Parathyroid adenoma (tissue), 2 donors: ENCODE results near the gene TRIM24.

Experiments
- H2AFZ ChIP-seq: fragments of 300-600 bp; sonication (generic); one replicate; pipeline ENCODE4 v1.7.0; 2017; ENCODE audit warnings: antibody characterized with exemption, mild to moderate bottlenecking
- H3K27ac ChIP-seq: fragments of 300-600 bp; sonication (generic); one replicate; pipeline ENCODE4 v1.7.0; 2017
- H3K27me3 ChIP-seq: fragments of 300-600 bp; sonication (generic); one replicate; pipeline ENCODE4 v1.7.0; 2017; ENCODE audit warnings: low read length; ENCODE audit not compliant: control insufficient read depth, insufficient read depth
- H3K36me3 ChIP-seq: fragments of 300-600 bp; sonication (generic); one replicate; pipeline ENCODE4 v1.7.0; 2017; ENCODE audit warnings: low read length; ENCODE audit not compliant: control insufficient read depth, insufficient read depth
- H3K4me1 ChIP-seq: fragments of 300-600 bp; sonication (generic); one replicate; pipeline ENCODE4 v1.7.0; 2017; ENCODE audit warnings: control low read depth
- H3K4me2 ChIP-seq: fragments of 300-600 bp; sonication (generic); one replicate; pipeline ENCODE4 v1.7.0; 2017; ENCODE audit warnings: low read length
- H3K4me3 ChIP-seq: fragments of 300-600 bp; sonication (generic); one replicate; pipeline ENCODE4 v1.7.0; 2017; ENCODE audit warnings: low read depth, low read length
- H3K79me2 ChIP-seq: fragments of 300-600 bp; sonication (generic); one replicate; pipeline ENCODE4 v1.7.0; 2017; ENCODE audit warnings: control low read depth
- H3K9ac ChIP-seq: fragments of 300-600 bp; sonication (generic); one replicate; pipeline ENCODE4 v1.7.0; 2017; ENCODE audit warnings: mild to moderate bottlenecking
- H3K9me3 ChIP-seq: fragments of 300-600 bp; sonication (generic); one replicate; pipeline ENCODE4 v1.7.0; 2017; ENCODE audit warnings: low read length; ENCODE audit not compliant: control insufficient read depth
- TF ChIP-seq, protein P1 (sequence below): fragments of 300-600 bp; sonication (generic); IDR thresholded peaks from one replicate; pipeline ENCODE4 v1.7.0; 2017; ENCODE audit warnings: antibody characterized with exemption, mild to moderate bottlenecking
- donor health status: primary hyperparathyroidism.

Gene TRIM24

DNA sequence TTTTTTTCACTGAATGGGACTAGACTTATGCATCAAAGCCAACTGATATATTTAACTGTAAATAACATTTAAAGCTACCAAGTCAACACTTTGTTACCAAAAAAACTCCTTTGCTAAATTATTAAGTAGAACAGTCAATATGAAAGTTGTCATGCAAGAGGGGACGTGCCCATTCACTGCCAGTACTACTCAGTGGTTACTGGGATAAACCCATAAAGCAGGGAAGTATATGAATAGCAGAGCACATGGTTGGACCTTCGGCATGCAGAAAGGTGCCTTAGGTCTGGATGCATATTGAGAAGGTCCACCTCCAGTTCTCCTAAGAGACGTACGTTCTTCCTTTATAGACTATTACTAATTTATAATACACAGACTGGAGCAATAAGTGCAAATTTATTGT lies 121.0 kb downstream of the TRIM24 start:
- TF ChIP-seq, protein P1, sequence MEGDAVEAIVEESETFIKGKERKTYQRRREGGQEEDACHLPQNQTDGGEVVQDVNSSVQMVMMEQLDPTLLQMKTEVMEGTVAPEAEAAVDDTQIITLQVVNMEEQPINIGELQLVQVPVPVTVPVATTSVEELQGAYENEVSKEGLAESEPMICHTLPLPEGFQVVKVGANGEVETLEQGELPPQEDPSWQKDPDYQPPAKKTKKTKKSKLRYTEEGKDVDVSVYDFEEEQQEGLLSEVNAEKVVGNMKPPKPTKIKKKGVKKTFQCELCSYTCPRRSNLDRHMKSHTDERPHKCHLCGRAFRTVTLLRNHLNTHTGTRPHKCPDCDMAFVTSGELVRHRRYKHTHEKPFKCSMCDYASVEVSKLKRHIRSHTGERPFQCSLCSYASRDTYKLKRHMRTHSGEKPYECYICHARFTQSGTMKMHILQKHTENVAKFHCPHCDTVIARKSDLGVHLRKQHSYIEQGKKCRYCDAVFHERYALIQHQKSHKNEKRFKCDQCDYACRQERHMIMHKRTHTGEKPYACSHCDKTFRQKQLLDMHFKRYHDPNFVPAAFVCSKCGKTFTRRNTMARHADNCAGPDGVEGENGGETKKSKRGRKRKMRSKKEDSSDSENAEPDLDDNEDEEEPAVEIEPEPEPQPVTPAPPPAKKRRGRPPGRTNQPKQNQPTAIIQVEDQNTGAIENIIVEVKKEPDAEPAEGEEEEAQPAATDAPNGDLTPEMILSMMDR = no peak
- Histone ChIP-seq H3K79me2 (no peaks in the 10 kb centered on the region), H3K27me3 (no peaks in the 10 kb centered on the region), H3K9me3 (no peaks in the 10 kb centered on the region), H3K4me1 (peaks cover 1% of the 10 kb centered on the region), H2AFZ (no peak overlapping the region), H3K4me2 (no peak overlapping the region), H3K36me3 (no peaks in the 10 kb centered on the region), H3K9ac (no peak overlapping the region), H3K27ac (no peak overlapping the region), H3K4me3 (no peak overlapping the region)

DNA sequence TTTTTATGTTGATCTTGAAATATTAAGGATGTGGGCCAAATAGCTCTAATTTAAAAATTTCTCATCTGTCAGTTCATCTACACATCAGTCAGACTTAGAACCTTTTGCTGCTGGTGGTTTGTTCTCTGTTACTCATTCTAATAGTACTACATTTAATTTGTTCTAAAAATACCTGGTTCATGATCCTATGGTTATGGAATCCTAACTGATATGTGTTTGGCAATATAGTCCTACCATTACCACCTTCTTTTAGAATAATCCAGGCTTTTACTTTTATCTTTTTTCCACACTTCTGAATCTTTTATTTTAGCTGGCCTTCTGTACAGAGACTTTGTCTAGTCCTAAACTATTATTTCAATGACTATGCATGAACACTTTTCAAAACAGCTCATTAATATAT lies 124.2 kb downstream of the TRIM24 start:
- no peak overlapping the region for H3K27ac ChIP-seq
- H3K36me3 ChIP-seq = no peaks in the 10 kb centered on the region
- peaks cover 4% of the 10 kb centered on the region for H3K4me1 ChIP-seq
- H3K9me3 ChIP-seq = no peaks in the 10 kb centered on the region
- H3K4me3 ChIP-seq = no peak overlapping the region
- H3K9ac ChIP-seq = no peak overlapping the region
- H3K79me2 ChIP-seq = no peaks in the 10 kb centered on the region
- no peak overlapping the region for H3K4me2 ChIP-seq
- H2AFZ ChIP-seq = no peak overlapping the region
- H3K27me3 ChIP-seq = no peaks in the 10 kb centered on the region
- TF ChIP-seq, protein P1 = no peak

DNA sequence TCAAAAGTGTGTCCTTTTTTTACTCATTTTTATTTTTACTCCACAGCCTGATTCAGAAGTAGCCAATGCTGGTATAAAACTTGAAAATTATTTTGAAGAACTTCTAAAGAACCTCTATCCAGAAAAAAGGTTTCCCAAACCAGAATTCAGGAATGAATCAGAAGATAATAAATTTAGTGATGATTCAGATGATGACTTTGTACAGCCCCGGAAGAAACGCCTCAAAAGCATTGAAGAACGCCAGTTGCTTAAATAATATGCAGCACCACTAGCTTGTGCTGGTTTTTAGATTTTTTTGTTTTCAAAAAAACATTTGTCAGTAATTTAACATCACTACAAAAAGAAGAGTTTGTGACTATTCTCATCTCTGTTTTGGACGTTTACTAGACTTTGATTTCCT lies 124.6 kb downstream of the TRIM24 start:
- Histone ChIP-seq H3K27me3 (no peaks in the 10 kb centered on the region), H3K4me2 (no peak overlapping the region), H2AFZ (no peak overlapping the region), H3K79me2 (no peaks in the 10 kb centered on the region), H3K9ac (no peak overlapping the region), H3K4me1 (peaks cover 4% of the 10 kb centered on the region), H3K27ac (no peak overlapping the region), H3K4me3 (no peak overlapping the region), H3K36me3 (no peaks in the 10 kb centered on the region), H3K9me3 (no peaks in the 10 kb centered on the region)
- TF ChIP-seq, protein P1 = no peak

DNA sequence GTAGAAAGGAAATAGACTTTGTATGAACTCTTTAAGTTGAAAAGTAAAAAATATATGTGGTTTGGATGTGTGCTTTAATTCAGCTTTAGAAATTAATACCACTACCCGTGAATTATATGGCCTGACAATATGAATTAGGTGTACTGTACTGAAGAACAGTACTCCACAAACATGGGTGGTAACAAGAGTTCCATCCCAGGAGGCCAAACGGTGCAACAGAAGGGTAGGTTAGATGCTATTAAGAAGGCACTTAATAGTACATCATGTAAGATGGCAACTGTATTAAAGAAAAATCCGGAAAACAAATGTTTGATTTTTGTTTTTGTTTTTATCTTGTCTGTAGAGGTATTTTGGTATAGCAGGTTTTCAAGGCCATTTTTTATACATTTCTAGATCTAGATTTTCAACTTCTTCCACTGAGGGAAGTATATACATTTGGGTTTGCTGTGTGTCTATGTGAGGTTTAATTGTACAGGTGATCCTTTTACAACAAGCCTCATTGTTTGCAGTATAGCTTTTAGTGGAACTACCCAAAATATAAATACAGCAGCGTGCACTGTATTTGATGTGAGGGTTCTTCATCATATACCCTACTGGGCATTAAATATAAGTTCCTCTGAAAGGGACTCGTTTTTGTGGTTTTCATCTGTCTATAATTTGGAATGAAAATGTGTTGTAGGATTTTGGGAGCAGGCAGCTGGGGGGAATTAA lies 125.4 kb downstream of the TRIM24 start:
- Histone ChIP-seq H3K27ac (no peak overlapping the region), H3K36me3 (no peaks in the 10 kb centered on the region), H2AFZ (no peak overlapping the region), H3K4me2 (no peak overlapping the region), H3K4me3 (no peak overlapping the region), H3K4me1 (peaks cover 4% of the 10 kb centered on the region), H3K79me2 (no peaks in the 10 kb centered on the region), H3K9ac (no peak overlapping the region), H3K27me3 (no peaks in the 10 kb centered on the region), H3K9me3 (no peaks in the 10 kb centered on the region)
- TF ChIP-seq, protein P1 = no peak

DNA sequence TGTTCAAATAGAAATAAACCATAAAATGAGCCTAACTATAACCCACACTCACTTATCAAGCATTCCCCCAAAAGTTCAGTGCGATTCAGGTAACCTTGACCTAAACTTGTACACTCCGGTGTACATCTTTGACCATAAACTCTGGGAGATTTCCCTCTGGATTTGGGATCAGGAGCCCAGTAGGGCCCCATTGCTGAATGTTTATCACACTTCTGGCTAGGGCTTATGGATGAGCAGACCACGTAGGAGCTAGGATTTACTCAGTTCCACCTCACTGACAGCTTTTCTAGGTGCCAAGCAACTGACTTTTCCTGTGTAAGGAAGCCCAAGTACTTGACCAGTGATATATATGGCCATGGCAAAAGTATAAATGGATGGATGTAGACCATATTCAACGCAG lies 127.4 kb downstream of the TRIM24 start:
- H3K9ac ChIP-seq = no peak overlapping the region
- H3K36me3 ChIP-seq = no peaks in the 10 kb centered on the region
- no peaks in the 10 kb centered on the region for H3K27me3 ChIP-seq
- H2AFZ ChIP-seq = no peak overlapping the region
- H3K27ac ChIP-seq = no peak overlapping the region
- H3K4me3 ChIP-seq = no peak overlapping the region
- H3K4me1 ChIP-seq = peaks cover 4% of the 10 kb centered on the region
- H3K4me2 ChIP-seq = no peak overlapping the region
- no peaks in the 10 kb centered on the region for H3K79me2 ChIP-seq
- TF ChIP-seq, protein P1 = no peak
- no peaks in the 10 kb centered on the region for H3K9me3 ChIP-seq
